ENCODE data around the gene ERCC6L2. TPM values are rescaled to one million over a fixed set of nuclear protein-coding genes. Genes with fewer than 3 reads are reported as not detected.

The ERCC6L2 gene
- polyA plus RNA-seq, 2 of the 4 experiments (the other 2 are of a cell fraction) = 13.3 to 36.7 TPM

GRCh38 chr9:95989297-95989696 lies 113.8 kb downstream of the ERCC6L2 start:
- Histone ChIP-seq H3K9me3 (no peaks in the 10 kb centered on the region; the same call in 2 of the 3 replicates), H3K4me2 (no peak overlapping the region), H3K4me1 (no peaks in the 10 kb centered on the region; the same call in 2 of the 3 replicates), H3K4me3 (no peak overlapping the region), H3K27ac (no peak overlapping the region)
- ATAC-seq (no peak), DNase-seq (ENCODE audit: low read depth in 1 of 2, low spot score in 1 of 2) (no peak), FAIRE-seq (no peak)
- no peak for TF ChIP-seq USF2 (IDR thresholded peaks at IDR 0.05)
- TF ChIP-seq MAX (IDR thresholded peaks at IDR 0.05) = no peak
- TF ChIP-seq POLR2AphosphoS2 (conservative IDR thresholded peaks at IDR 0.05; ENCODE audit: low read length) = no peak
- TF ChIP-seq MYC (IDR thresholded peaks at IDR 0.05; ENCODE audit: borderline replicate concordance, low read length) = no peak
- no peak for TF ChIP-seq CTCF (IDR thresholded peaks at IDR 0.05)
- TF ChIP-seq HEYL (CRISPR knock-in tag; IDR thresholded peaks at IDR 0.05) = no peak
- no peak for TF ChIP-seq RAD21 (conservative IDR thresholded peaks at IDR 0.05 in 1 of 2, IDR thresholded peaks at IDR 0.05 in 1 of 2)
- no peak for TF ChIP-seq ZSCAN20 (CRISPR knock-in tag; IDR thresholded peaks at IDR 0.05)
- TF ChIP-seq GATA3 (IDR thresholded peaks at IDR 0.05; ENCODE audit: borderline replicate concordance) = no peak
- TF ChIP-seq CHD4 (IDR thresholded peaks at IDR 0.05; ENCODE audit: borderline replicate concordance) = no peak
- TF ChIP-seq HES2 (IDR thresholded peaks at IDR 0.05) = no peak
- TF ChIP-seq HDAC2 (IDR thresholded peaks at IDR 0.05) = no peak
- no peak for TF ChIP-seq CEBPB (IDR thresholded peaks at IDR 0.05)
- TF ChIP-seq ZC3H11A (IDR thresholded peaks at IDR 0.05) = no peak
- TF ChIP-seq HMGXB4 (CRISPR knock-in tag; IDR thresholded peaks at IDR 0.05; ENCODE audit: borderline replicate concordance) = no peak
- TF ChIP-seq HOXB5 (CRISPR knock-in tag; IDR thresholded peaks at IDR 0.05) = no peak
- no peak for TF ChIP-seq TFCP2L1 (CRISPR knock-in tag; IDR thresholded peaks at IDR 0.05)
- ChIA-PET POLR2A (no interaction called here), CTCF (interaction anchor here (0.6 kb wide), 1 partner anchor 1437 kb away, joined by 5 read pairs; no protein-coding TSS in a partner anchor)
- WGBS (ENCODE audit: missing lambda C conversion rate) = 92% methylated on average over 1 of the region's 1 CpG

- Histone ChIP-seq H3K27ac (no peak overlapping the region), H3K4me2 (no peak overlapping the region), H3K4me3 (no peak overlapping the region), H3K9me3 (no peaks in the 10 kb centered on the region; the same call in 2 of the 3 replicates), H3K4me1 (no peaks in the 10 kb centered on the region; the same call in 2 of the 3 replicates)
- POLR2A ChIA-PET = no interaction called here
- FAIRE-seq (no peak), ATAC-seq (no peak), DNase-seq (ENCODE audit: low read depth in 1 of 2, low spot score in 1 of 2) (no peak)
- WGBS (ENCODE audit: missing lambda C conversion rate) = 98% methylated on average over 1 of the region's 1 CpG
- CTCF ChIA-PET = no interaction called here
- TF ChIP-seq CBX2 (IDR thresholded peaks at IDR 0.05; ENCODE audit: borderline replicate concordance, low read depth) (no peak), MAX (IDR thresholded peaks at IDR 0.05) (no peak), TP53 (CRISPR knock-in tag; IDR thresholded peaks at IDR 0.05) (no peak), ZSCAN20 (CRISPR knock-in tag; IDR thresholded peaks at IDR 0.05) (no peak), HES2 (IDR thresholded peaks at IDR 0.05) (no peak), USF2 (IDR thresholded peaks at IDR 0.05) (no peak), NPAS2 (CRISPR knock-in tag; IDR thresholded peaks at IDR 0.05; ENCODE audit: borderline replicate concordance) (no peak), BCL3 (IDR thresholded peaks at IDR 0.05) (no peak), RCOR1 (IDR thresholded peaks at IDR 0.05; ENCODE audit: low read depth, low read length) (no peak), CBX8 (IDR thresholded peaks at IDR 0.05) (no peak), KDM5A (IDR thresholded peaks at IDR 0.05) (no peak), MYC (IDR thresholded peaks at IDR 0.05; ENCODE audit: borderline replicate concordance, low read length) (no peak), KDM1A (IDR thresholded peaks at IDR 0.05; ENCODE audit: low read depth) (no peak), RFX5 (IDR thresholded peaks at IDR 0.05) (no peak), ATOH8 (CRISPR knock-in tag; IDR thresholded peaks at IDR 0.05; ENCODE audit: low read depth) (no peak), FOXS1 (CRISPR knock-in tag; IDR thresholded peaks at IDR 0.05) (no peak)
These were observed 115.8 kb downstream of the ERCC6L2 start for GRCh38 chr9:95991326-95991725.

Measured in A549 (cell line).